Neuronal stem cell (in vitro differentiated cells): ENCODE measurements around the gene TNP2. TPM values are rescaled to one million over a fixed set of nuclear protein-coding genes. Genes with fewer than 3 reads are reported as not detected.

Source experiments
- DNase-seq: peaks from one replicate; pipeline ENCODE4 v3.0.0-alpha.2; 2013; ENCODE audit warnings: low spot score
- H2AFZ ChIP-seq: one replicate; pipeline ENCODE4 v1.6.1; 2013; ENCODE audit warnings: mild to moderate bottlenecking, low read length, inconsistent platforms
- H2AK5ac ChIP-seq: 2 replicates; pipeline ENCODE4 v1.6.1; 2013; ENCODE audit warnings: low read depth, mild to moderate bottlenecking, inconsistent platforms, low read length, moderate library complexity, mixed read lengths
- H2BK120ac ChIP-seq: 2 replicates; pipeline ENCODE4 v1.6.1; 2013; ENCODE audit warnings: low read depth, mild to moderate bottlenecking, inconsistent platforms, low read length, moderate library complexity, mixed read lengths
- H2BK12ac ChIP-seq: one replicate; pipeline ENCODE4 v1.6.1; 2013; ENCODE audit warnings: low read length, inconsistent platforms
- H2BK15ac ChIP-seq: 2 replicates; pipeline ENCODE4 v1.6.1; 2013; ENCODE audit warnings: mild to moderate bottlenecking, low read length, inconsistent platforms, mixed read lengths
- H2BK5ac ChIP-seq: one replicate; pipeline ENCODE4 v1.6.1; 2013; ENCODE audit warnings: inconsistent platforms, mild to moderate bottlenecking, low read length, moderate library complexity
- H3K14ac ChIP-seq: one replicate; pipeline ENCODE4 v1.6.1; 2013; ENCODE audit warnings: low read length, inconsistent platforms
- H3K18ac ChIP-seq: 2 replicates; pipeline ENCODE4 v1.6.1; 2013; ENCODE audit warnings: low read length, inconsistent platforms
- H3K23ac ChIP-seq: 2 replicates; pipeline ENCODE4 v1.6.1; 2013; ENCODE audit warnings: low read depth, mild to moderate bottlenecking, mixed read lengths, low read length, inconsistent platforms; ENCODE audit not compliant: poor library complexity
- H3K27ac ChIP-seq: replicated peaks from 3 replicates; pipeline ENCODE4 v1.5.1; 2013; ENCODE audit warnings: low read length, inconsistent platforms
- H3K27me3 ChIP-seq, 3 experiments: 2 replicates each; pipeline ENCODE4 v1.6.1; 2013; ENCODE audit warnings: low read length in 3 of 3, mild to moderate bottlenecking in 2 of 3, inconsistent platforms in 1 of 3, low read depth in 1 of 3, mixed read lengths in 1 of 3, moderate library complexity in 1 of 3; ENCODE audit not compliant: control insufficient read depth in 3 of 3, insufficient read depth in 3 of 3
- H3K36me3 ChIP-seq, 2 donors: replicated peaks in 1 of 2; 2 replicates each; pipeline ENCODE4 v1.6.1; 2013; ENCODE audit warnings: low read length in 2 of 2; ENCODE audit not compliant: control insufficient read depth in 2 of 2, insufficient read depth in 2 of 2
- H3K4ac ChIP-seq: 2 replicates; pipeline ENCODE4 v1.6.1; 2013; ENCODE audit warnings: inconsistent platforms, mild to moderate bottlenecking, low read length, moderate library complexity
- H3K4me1 ChIP-seq, 2 donors: 1 replicate in 1 of 2; 2 replicates in 1 of 2; pipeline ENCODE4 v1.6.1; 2013; ENCODE audit warnings: low read length in 2 of 2, low read depth in 1 of 2; ENCODE audit not compliant: control insufficient read depth in 2 of 2, insufficient read depth in 1 of 2
- H3K4me2 ChIP-seq: one replicate; pipeline ENCODE4 v1.6.1; 2013; ENCODE audit warnings: mild to moderate bottlenecking, low read length, inconsistent platforms; ENCODE audit not compliant: insufficient read depth, poor library complexity, severe bottlenecking
- H3K4me3 ChIP-seq, 2 donors: 2 replicates each; pipeline ENCODE4 v1.5.1; 2013; ENCODE audit warnings: low read length in 2 of 2, mild to moderate bottlenecking in 2 of 2, inconsistent platforms in 1 of 2, moderate library complexity in 1 of 2
- H3K79me1 ChIP-seq: one replicate; pipeline ENCODE4 v1.6.1; 2013; ENCODE audit warnings: low read depth, mild to moderate bottlenecking, inconsistent platforms, low read length, moderate library complexity
- H3K9ac ChIP-seq: one replicate; pipeline ENCODE4 v1.6.1; 2013; ENCODE audit warnings: mild to moderate bottlenecking, low read depth, low read length, inconsistent platforms; ENCODE audit not compliant: poor library complexity
- H3K9me3 ChIP-seq, 2 donors: replicated peaks in 1 of 2; 2 replicates each; pipeline versions ENCODE3 to v1.6.1; 2013; ENCODE audit warnings: low read length in 2 of 2, mild to moderate bottlenecking in 2 of 2, inconsistent platforms in 1 of 2, low read depth in 1 of 2, mixed read lengths in 1 of 2, moderate library complexity in 1 of 2; ENCODE audit not compliant: control insufficient read depth in 2 of 2, insufficient read depth in 1 of 2
- H4K8ac ChIP-seq: one replicate; pipeline ENCODE4 v1.6.1; 2013; ENCODE audit warnings: low read depth, mild to moderate bottlenecking, inconsistent platforms, low read length, moderate library complexity
- H4K91ac ChIP-seq: one replicate; pipeline ENCODE4 v1.6.1; 2013; ENCODE audit warnings: low read length, low read depth, mild to moderate bottlenecking, inconsistent platforms; ENCODE audit not compliant: poor library complexity
- WGBS, 2 donors: extraction: QIAGEN DNeasy Blood & Tissue Kit; methylation state at CpG; one replicate each; pipeline ENCODE4 v1.1.7; 2013; ENCODE audit warnings: missing lambda C conversion rate in 2 of 2, mixed read lengths in 1 of 2; ENCODE audit not compliant: insufficient read length in 2 of 2, insufficient replicate concordance in 1 of 2; ENCODE audit errors: extremely low coverage in 2 of 2; 5-methylcytosine and 5-hydroxymethylcytosine counted together
- polyA plus RNA-seq, 2 experiments: library from polyadenylated mRNA; stranded (reverse); fragments of 200-250 nt; gene quantifications; one replicate each; pipeline ENCODE4 v1.2.3, GENCODE V29; 2013

Gene TNP2
- polyA plus RNA-seq (2013, experiment 1 of 2) = not detected
- polyA plus RNA-seq (2013, experiment 2 of 2) = not detected

DNA sequence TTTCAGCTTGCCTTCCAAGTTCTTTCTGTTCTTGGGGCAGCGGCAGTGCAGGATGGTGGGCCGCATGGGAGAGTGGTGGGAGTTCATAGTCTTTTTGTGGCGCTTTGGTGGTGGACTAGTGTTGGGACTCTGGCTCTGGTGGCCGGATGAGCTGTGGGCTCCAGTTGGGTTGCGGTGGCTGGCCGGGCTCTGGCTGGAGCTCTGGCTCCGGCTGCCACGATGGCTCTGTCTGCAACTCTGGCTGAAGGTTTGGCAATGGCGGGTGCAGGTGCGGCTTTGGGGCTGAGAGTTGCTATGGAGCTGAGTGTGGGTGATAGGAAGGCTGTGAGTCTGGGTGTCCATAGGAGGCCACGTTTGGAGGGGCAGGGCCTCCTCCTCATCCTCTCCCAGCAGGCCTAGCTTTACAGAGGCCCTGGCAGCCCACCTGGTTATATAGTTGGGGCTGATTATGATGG is at the start of gene TNP2:
TNP2 (minus strand) TSS at position 405 of the 455 bp plus-strand sequence; CDS start at position 342, 63 bp downstream.
- no peaks in the 10 kb centered on the region for H3K9me3 ChIP-seq
- no peak within 1 kb of the TSS for H3K4me3 ChIP-seq
- H2BK120ac ChIP-seq = no peak within 1 kb of the TSS
- peak within 1 kb of the TSS; percentile 14 for H2AK5ac ChIP-seq
- H3K36me3 ChIP-seq = no peaks in the 10 kb centered on the region
- peak within 1 kb of the TSS; percentile 30 for H2BK15ac ChIP-seq
- no peak within 1 kb of the TSS for H2BK5ac ChIP-seq
- H2BK12ac ChIP-seq = no peak within 1 kb of the TSS
- H3K4ac ChIP-seq = no peak within 1 kb of the TSS
- H3K4me1 ChIP-seq = peaks cover 5 to 8% of the 10 kb centered on the region in 2 donors
- no peak within 1 kb of the TSS for H3K23ac ChIP-seq
- H3K9ac ChIP-seq = no peak within 1 kb of the TSS
- H3K4me2 ChIP-seq = no peak within 1 kb of the TSS
- H3K27ac ChIP-seq = no peak within 1 kb of the TSS
- no peaks in the 10 kb centered on the region for H3K27me3 ChIP-seq
- no peak for DNase-seq
- H2AFZ ChIP-seq = no peak within 1 kb of the TSS
- H3K14ac ChIP-seq = no peak within 1 kb of the TSS
- no peak within 1 kb of the TSS for H3K18ac ChIP-seq
- no peak within 1 kb of the TSS for H4K91ac ChIP-seq
- H3K79me1 ChIP-seq = no peaks in the 10 kb centered on the region
- H4K8ac ChIP-seq = no peak within 1 kb of the TSS
- WGBS, 2 donors = no CpG with 5 or more reads among the region's 11 CpGs

DNA sequence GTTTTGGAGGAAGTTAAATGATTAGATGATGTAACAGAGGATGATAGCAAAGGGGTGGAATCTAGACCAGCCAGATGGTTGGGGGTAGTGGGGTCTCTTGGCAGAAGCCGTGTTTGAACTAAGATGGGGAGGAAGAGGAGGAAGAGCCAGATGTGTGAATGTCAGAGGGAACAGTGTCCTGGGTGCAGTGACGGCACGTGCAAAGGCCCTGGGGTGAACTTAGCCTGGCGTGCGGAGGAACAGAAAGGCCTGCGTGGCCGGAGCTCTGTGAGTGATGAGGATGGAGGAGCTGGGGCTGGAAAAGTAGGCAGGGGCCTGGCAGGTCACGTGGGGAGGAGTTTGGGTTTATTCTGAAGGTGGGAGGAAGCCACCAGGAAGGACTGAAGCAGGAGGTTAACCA is 49.7 kb upstream of the TNP2 start:
- no CpG with 5 or more reads among the region's 8 CpGs for WGBS, 2 donors
- H3K36me3 ChIP-seq = no peaks in the 10 kb centered on the region
- H3K4me2 ChIP-seq = no peak overlapping the region
- H2AFZ ChIP-seq = no peak overlapping the region
- H4K91ac ChIP-seq = no peak overlapping the region
- no peak overlapping the region for H3K23ac ChIP-seq
- H2BK120ac ChIP-seq = no peak overlapping the region
- H3K4me3 ChIP-seq = no peak overlapping the region
- H3K14ac ChIP-seq = no peak overlapping the region
- no peak overlapping the region for H2AK5ac ChIP-seq
- H3K9ac ChIP-seq = no peak overlapping the region
- DNase-seq = no peak
- peaks cover 0 to 4% (median 0%) of the 10 kb centered on the region in 3 experiments for H3K27me3 ChIP-seq
- peaks cover 5 to 22% of the 10 kb centered on the region in 2 donors for H3K4me1 ChIP-seq
- peak overlapping the region; percentile 69 for H2BK15ac ChIP-seq
- H3K9me3 ChIP-seq = peaks cover 0 to 2% of the 10 kb centered on the region in 2 donors
- no peak overlapping the region for H2BK12ac ChIP-seq
- H3K4ac ChIP-seq = no peak overlapping the region
- H3K18ac ChIP-seq = peak overlapping the region; percentile 7
- H3K79me1 ChIP-seq = no peaks in the 10 kb centered on the region
- no peak overlapping the region for H2BK5ac ChIP-seq
- H4K8ac ChIP-seq = no peak overlapping the region
- no peak overlapping the region for H3K27ac ChIP-seq

DNA sequence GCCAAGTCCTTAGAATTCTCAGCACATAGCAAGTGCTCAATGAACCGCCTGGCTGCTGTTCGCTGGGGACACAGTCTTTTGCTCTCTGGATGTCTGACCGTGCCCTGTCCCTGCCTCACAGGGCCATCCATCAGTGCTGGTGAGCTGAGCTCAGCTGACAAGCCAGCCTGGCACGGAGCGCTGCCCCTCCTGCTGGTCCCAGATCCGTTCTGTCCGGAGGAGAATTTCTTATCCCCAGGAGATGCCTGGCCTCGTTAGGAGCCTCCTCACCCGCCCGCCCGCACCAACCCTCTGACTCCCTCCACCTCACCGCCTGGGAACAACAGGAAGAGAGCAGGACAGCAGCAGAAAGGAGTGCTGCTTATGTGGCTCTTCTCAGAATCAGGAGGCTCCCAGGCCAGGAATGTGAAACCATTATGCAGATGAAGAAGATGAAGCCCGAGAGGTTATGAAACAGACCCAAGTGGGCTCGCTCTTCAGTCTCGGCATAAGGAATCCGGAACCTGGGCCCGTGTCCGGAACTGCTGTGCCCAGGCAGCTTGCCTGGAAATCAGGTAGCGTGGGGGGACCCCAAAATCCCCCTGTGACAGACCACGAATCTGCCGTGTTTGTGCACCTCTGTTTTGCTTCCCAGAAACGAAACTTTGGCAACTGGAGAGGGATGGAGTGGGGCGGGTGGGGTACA is 47.3 kb upstream of the TNP2 start:
- H2AFZ ChIP-seq = peak overlapping the region; percentile 39
- no CpG with 5 or more reads among the region's 23 CpGs for WGBS, 2 donors
- peaks cover 0 to 4% (median 0%) of the 10 kb centered on the region in 3 experiments for H3K27me3 ChIP-seq
- no peak overlapping the region for H3K4me2 ChIP-seq
- no peak overlapping the region for H3K9ac ChIP-seq
- no peaks in the 10 kb centered on the region for H3K36me3 ChIP-seq
- peak overlapping the region; percentile 85 for H2BK120ac ChIP-seq
- no peak overlapping the region for H3K4ac ChIP-seq
- H3K4me3 ChIP-seq = no peak overlapping the region
- no peak overlapping the region for H3K27ac ChIP-seq
- peak overlapping the region; percentile 67 for H2BK12ac ChIP-seq
- peak overlapping the region; percentile 54 for H2AK5ac ChIP-seq
- H2BK5ac ChIP-seq = peak overlapping the region; percentile 35
- DNase-seq = no peak
- H3K14ac ChIP-seq = no peak overlapping the region
- H3K4me1 ChIP-seq = peaks cover 10 to 33% of the 10 kb centered on the region in 2 donors
- H2BK15ac ChIP-seq = peak overlapping the region; percentile 1
- peak overlapping the region; percentile 95 for H3K18ac ChIP-seq
- H3K23ac ChIP-seq = no peak overlapping the region
- H4K8ac ChIP-seq = no peak overlapping the region
- H4K91ac ChIP-seq = no peak overlapping the region
- peaks cover 0 to 2% of the 10 kb centered on the region in 2 donors for H3K9me3 ChIP-seq
- no peaks in the 10 kb centered on the region for H3K79me1 ChIP-seq

DNA sequence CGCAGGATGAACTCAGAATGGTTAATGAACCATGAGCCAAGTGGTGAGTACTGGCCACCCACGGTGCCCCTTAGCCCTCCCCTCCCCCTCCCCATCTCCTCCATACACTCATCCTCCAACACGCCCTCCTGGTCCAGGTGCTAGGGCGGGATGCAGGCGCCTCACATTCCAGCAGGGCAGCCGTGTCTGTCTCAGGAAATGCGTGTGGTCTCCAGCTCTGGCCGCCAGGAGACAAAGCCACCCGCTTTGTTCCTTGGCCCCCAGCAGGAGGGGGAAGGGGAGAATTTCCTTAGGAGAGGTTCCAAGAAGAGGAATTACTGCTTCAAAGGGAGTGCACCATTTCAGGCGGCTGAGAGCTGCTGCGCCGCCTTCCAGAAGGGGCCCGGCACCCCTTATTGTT is 46.4 kb upstream of the TNP2 start:
- Histone ChIP-seq H4K8ac (no peak overlapping the region), H3K23ac (no peak overlapping the region), H2BK5ac (peak overlapping the region; percentile 35), H4K91ac (no peak overlapping the region), H3K27ac (no peak overlapping the region), H3K4me3 (no peak overlapping the region), H3K14ac (no peak overlapping the region), H2AK5ac (peak overlapping the region; percentile 54), H3K9me3 (peaks cover 0 to 2% of the 10 kb centered on the region in 2 donors), H3K36me3 (no peaks in the 10 kb centered on the region), H3K79me1 (no peaks in the 10 kb centered on the region), H3K18ac (peak overlapping the region; percentile 46), H3K9ac (no peak overlapping the region), H3K4ac (no peak overlapping the region), H2BK120ac (no peak overlapping the region), H3K27me3 (peaks cover 0 to 4% (median 0%) of the 10 kb centered on the region in 3 experiments), H2BK12ac (no peak overlapping the region), H2AFZ (peak overlapping the region; percentile 58), H2BK15ac (peak overlapping the region; percentile 1), H3K4me2 (no peak overlapping the region), H3K4me1 (peaks cover 10 to 33% of the 10 kb centered on the region in 2 donors)
- WGBS, 2 donors = no CpG with 5 or more reads among the region's 13 CpGs
- DNase-seq = peak; percentile 82
